Raji (cell line): Measurements from ENCODE around the gene CLEC16A.

Experiments
- POLR2A ChIP-seq: IDR thresholded peaks from 2 replicates; pipeline ENCODE4 v1.6.1; 2011; ENCODE audit warnings: low read depth, low read length, control low read depth; ENCODE audit not compliant: insufficient read depth

Gene CLEC16A

GRCh38 chr16:11112723-11113348 lies 168.5 kb downstream of the CLEC16A start:
- TF ChIP-seq POLR2A, result no peak

GRCh38 chr16:11114366-11115164 lies 170.2 kb downstream of the CLEC16A start:
- TF ChIP-seq POLR2A, result no peak

GRCh38 chr16:11117576-11118211 lies 173.3 kb downstream of the CLEC16A start:
- TF ChIP-seq POLR2A, result no peak

DNA sequence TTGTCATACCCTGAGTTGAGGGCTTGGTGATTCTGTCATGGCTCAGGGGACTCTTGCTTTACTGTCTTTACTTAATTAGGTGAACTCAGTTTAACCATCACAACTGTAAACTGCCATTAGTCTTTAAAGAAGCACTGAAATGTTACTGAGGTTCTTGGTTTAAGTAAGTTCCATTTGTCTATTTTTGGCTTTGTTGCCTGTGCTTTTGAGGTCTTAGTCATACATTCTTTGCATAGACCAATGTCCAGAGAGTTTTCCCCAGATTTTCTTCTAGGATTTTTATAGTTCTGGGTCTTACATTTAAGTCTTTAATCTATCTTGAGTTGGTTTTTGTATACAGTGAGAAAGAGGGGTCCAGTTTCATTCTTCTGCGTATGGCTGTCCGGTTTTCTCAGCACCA lies 174.1 kb downstream of the CLEC16A start:
- TF ChIP-seq POLR2A, result no peak

- TF ChIP-seq POLR2A, result no peak
Observed at GRCh38 chr16:11121083-11121608, 176.8 kb downstream of the CLEC16A start.

- no peak for TF ChIP-seq POLR2A
Observed at GRCh38 chr16:11121914-11122692, 177.7 kb downstream of the CLEC16A start.

GRCh38 chr16:11123666-11124065 lies 179.3 kb downstream of the CLEC16A start:
- TF ChIP-seq POLR2A, result no peak

DNA sequence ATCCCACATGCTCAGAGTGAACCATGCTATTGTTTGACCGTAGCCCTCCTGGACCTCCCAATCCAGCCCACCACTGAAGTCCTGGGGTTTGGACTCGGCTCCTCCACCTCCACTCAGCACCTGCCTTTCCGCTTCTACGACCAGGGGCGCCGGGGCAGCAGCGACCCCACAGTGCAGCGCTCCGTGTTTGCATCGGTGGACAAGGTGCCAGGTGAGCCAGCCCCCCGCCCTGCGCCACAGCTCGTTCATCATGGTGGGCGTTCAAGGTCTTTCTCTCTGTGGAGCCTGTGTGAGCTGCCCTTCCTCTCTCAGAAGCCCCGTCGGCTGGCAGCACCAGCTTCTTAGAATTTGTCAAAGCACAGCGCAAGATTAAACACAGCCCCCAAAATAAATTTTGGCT lies 181.6 kb downstream of the CLEC16A start:
- TF ChIP-seq POLR2A, result no peak

DNA sequence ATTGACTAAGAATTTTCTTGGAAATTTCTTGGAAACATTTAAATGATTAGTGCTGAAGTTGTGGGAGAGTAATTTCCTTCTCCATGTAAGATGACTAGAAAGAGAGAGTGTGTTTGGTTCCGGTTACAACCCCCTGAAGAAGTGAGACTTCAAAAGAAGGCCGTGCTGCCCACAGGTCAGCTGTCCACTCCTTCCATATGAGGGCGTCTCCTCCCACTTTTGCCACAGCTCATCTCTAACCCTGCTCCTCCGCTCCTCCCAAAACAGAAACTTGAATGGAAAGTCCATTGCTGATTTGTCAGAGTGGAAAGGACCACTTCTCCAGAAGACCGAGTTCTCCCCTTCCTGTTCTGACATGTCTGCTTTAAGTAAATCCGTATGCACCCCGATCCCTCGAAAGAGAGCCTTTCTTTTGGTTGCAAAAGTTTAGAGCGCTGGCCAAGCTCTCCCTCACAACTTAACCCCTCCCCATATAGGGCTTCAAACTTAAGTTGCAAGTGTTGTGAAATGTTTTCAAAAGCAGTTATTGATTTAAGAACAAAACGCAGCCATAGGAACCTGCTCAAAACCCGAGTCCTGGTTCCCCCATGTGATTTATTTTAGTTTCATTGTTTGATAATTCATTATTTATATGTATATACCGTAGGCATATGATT lies 182.2 kb downstream of the CLEC16A start:
- no peak for TF ChIP-seq POLR2A

DNA sequence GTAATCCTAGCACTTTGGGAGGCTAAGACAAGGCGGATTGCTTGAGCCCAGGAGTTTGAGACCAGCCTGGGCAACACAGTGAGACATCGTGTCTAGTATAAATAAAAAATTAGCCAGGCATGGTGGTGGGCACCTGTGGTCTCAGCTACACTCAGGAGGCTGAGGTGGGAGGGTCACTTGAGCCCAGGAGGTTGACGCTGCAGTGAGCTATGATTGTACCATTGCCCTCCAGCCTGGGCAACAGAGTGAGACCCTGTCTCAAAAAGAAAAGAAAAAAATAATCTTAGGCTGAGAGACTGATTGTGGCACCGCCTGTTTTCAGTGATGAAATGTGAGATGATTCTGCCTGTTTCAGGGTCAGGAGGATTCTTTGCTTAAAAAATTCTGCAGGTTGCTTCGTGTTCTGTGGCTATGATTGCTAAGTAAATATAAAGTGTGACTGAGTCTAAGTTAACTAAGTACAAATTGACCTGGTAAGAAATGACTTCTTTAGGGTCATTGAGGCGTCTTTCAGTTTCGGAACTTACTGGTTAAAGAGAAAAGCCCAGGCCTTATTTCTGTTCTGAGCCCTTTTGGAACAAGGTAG lies 183.3 kb downstream of the CLEC16A start:
- TF ChIP-seq POLR2A, result no peak

GRCh38 chr16:11128211-11129141 lies 184.1 kb downstream of the CLEC16A start:
- no peak for TF ChIP-seq POLR2A

- TF ChIP-seq POLR2A, result no peak
Observed at GRCh38 chr16:11129378-11129781, 185.0 kb downstream of the CLEC16A start.

- TF ChIP-seq POLR2A, result no peak
Observed at GRCh38 chr16:11130978-11131665, 186.8 kb downstream of the CLEC16A start.
